Ascending aorta (tissue), 2 donors: ENCODE measurements around the gene SCMH1. TPM values are rescaled to one million over a fixed set of nuclear protein-coding genes. Genes with fewer than 3 reads are reported as not detected.

Experiments
- DNase-seq, 2 donors: peaks; one replicate each; pipeline ENCODE4 v3.0.0-alpha.2; 2019; ENCODE audit warnings: low spot score in 2 of 2
- H3K27ac ChIP-seq, 2 donors: fragments of 200-600 bp; sonication (generic); one replicate each; pipeline ENCODE4 v1.5.1; 2016 to 2017; ENCODE audit warnings: mild to moderate bottlenecking in 1 of 2
- H3K27me3 ChIP-seq: fragments of 200-600 bp; sonication (generic); one replicate; pipeline ENCODE4 v1.5.1; 2017
- H3K36me3 ChIP-seq, 2 donors: fragments of 200-600 bp; sonication (generic); one replicate each; pipeline ENCODE4 v1.5.1; 2016
- H3K4me1 ChIP-seq, 2 donors: fragments of 200-600 bp; sonication (generic); one replicate each; pipeline ENCODE4 v1.5.1; 2016 to 2017; ENCODE audit warnings: mild to moderate bottlenecking in 1 of 2
- H3K4me3 ChIP-seq, 2 donors: fragments of 200-600 bp; sonication (generic); one replicate each; pipeline ENCODE4 v1.5.1; 2016 to 2017; ENCODE audit warnings: mild to moderate bottlenecking in 1 of 2
- H3K9me3 ChIP-seq, 2 donors: fragments of 200-600 bp; sonication (generic); one replicate each; pipeline ENCODE4 v1.5.1; 2016
- intact Hi-C: fragments of 100-400 bp; cut with DNase I; formaldehyde crosslinking; loops from one replicate; pipeline ENCODE4 v1.15.1; 2023
- total RNA-seq: library from RNA; depleted of rRNA; stranded (reverse); fragments of >200 nt; gene quantifications from one replicate; pipeline ENCODE4 v1.1.0, GENCODE V29; 2016
- TF ChIP-seq, protein P1 (sequence below), 3 experiments: fragments of 200-600 bp in 2 of 3; fragments of 450-650 bp in 1 of 3; sonication (generic) in 2 of 3; IDR thresholded peaks; one replicate each; pipeline ENCODE4 v1.5.1; 2016 to 2019; ENCODE audit warnings: antibody characterized with exemption in 3 of 3, mild to moderate bottlenecking in 1 of 3, moderate library complexity in 1 of 3

SCMH1 gene
- total RNA-seq, 1 donor from 2014 or later: 55.9 TPM

GRCh38 chr1:41285818-41286217 is 43.7 kb upstream of the SCMH1 start:
- no peak for DNase-seq
- TF ChIP-seq, protein P1, sequence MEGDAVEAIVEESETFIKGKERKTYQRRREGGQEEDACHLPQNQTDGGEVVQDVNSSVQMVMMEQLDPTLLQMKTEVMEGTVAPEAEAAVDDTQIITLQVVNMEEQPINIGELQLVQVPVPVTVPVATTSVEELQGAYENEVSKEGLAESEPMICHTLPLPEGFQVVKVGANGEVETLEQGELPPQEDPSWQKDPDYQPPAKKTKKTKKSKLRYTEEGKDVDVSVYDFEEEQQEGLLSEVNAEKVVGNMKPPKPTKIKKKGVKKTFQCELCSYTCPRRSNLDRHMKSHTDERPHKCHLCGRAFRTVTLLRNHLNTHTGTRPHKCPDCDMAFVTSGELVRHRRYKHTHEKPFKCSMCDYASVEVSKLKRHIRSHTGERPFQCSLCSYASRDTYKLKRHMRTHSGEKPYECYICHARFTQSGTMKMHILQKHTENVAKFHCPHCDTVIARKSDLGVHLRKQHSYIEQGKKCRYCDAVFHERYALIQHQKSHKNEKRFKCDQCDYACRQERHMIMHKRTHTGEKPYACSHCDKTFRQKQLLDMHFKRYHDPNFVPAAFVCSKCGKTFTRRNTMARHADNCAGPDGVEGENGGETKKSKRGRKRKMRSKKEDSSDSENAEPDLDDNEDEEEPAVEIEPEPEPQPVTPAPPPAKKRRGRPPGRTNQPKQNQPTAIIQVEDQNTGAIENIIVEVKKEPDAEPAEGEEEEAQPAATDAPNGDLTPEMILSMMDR (IDR thresholded peaks at IDR 0.05): no peak
- intact Hi-C loops: no loop called here

GRCh38 chr1:41284121-41284520 is 42.0 kb upstream of the SCMH1 start:
- no peak overlapping the region for H3K4me3 ChIP-seq
- H3K27me3 ChIP-seq: no peaks in the 10 kb centered on the region
- H3K9me3 ChIP-seq: no peaks in the 10 kb centered on the region
- H3K36me3 ChIP-seq: no peaks in the 10 kb centered on the region
- H3K27ac ChIP-seq: no peak overlapping the region
- peaks cover 0 to 2% of the 10 kb centered on the region in 2 donors for H3K4me1 ChIP-seq
- TF ChIP-seq, protein P1 (IDR thresholded peaks at IDR 0.05): no peak
- intact Hi-C loops: loop anchor here (5.0 kb wide), 1 partner anchor 73 kb away; no protein-coding TSS in a partner anchor
- no peak for DNase-seq

More at GRCh38 chr1:41285818-41286217, 43.7 kb upstream of the SCMH1 start:
- H3K4me3 ChIP-seq: no peak overlapping the region
- peaks cover 0 to 2% of the 10 kb centered on the region in 2 donors for H3K4me1 ChIP-seq
- H3K27me3 ChIP-seq: no peaks in the 10 kb centered on the region
- H3K27ac ChIP-seq: no peak overlapping the region
- no peaks in the 10 kb centered on the region for H3K9me3 ChIP-seq
- H3K36me3 ChIP-seq: no peaks in the 10 kb centered on the region

DNA sequence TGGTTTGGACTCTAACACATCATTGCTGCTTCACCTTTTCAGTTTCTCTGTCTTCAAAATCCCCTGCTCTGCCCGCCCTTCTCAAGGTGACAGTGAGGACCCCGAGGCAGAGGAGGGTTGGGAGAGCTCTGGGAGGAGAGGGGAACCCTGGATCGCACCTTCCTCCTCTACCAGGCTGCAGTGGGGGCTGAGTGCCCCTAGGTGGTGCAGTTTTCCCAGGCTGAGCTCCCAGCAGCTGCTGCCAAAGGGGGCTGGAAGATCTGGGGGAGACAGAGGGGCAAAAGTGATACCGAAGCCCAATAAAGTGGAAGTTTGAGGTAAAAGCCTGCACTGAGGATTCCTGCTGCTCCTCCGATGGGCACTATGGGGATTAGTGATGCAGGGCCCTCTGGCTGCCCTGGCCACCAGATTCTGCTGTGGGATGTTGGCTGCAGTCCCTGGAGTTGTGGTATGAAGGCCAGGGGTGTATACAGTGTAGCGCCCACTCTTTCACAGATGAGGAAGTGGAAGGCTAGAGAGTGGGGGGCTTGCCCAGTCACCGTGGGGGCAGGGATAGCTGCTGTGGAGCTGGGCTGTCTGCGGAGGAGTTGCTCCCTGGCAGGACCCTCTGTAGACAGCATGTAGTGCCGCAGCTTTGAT is 40.7 kb upstream of the SCMH1 start:
- DNase-seq: no peak
- TF ChIP-seq, protein P1 (IDR thresholded peaks at IDR 0.05): peak; percentile 64 to 82 (median 81)
- H3K4me3 ChIP-seq: no peak overlapping the region
- intact Hi-C loops: loop anchor here (1.0 to 5.0 kb wide), 3 partner anchors 75 to 150 kb away; no protein-coding TSS in a partner anchor
- no peaks in the 10 kb centered on the region for H3K9me3 ChIP-seq
- peaks cover 0 to 2% of the 10 kb centered on the region in 2 donors for H3K4me1 ChIP-seq
- no peak overlapping the region for H3K27ac ChIP-seq
- H3K36me3 ChIP-seq: no peaks in the 10 kb centered on the region
- H3K27me3 ChIP-seq: no peaks in the 10 kb centered on the region

GRCh38 chr1:41281334-41281733 is 39.2 kb upstream of the SCMH1 start:
- intact Hi-C loops: loop anchor here (5.0 kb wide), 1 partner anchor 76 kb away; no protein-coding TSS in a partner anchor
- Histone ChIP-seq H3K9me3 (no peaks in the 10 kb centered on the region), H3K4me3 (no peak overlapping the region), H3K36me3 (no peaks in the 10 kb centered on the region), H3K27ac (no peak overlapping the region), H3K27me3 (no peaks in the 10 kb centered on the region), H3K4me1 (peaks cover 0 to 2% of the 10 kb centered on the region in 2 donors)
- TF ChIP-seq, protein P1 (IDR thresholded peaks at IDR 0.05): no peak
- DNase-seq: no peak

- no peak for DNase-seq
- TF ChIP-seq, protein P1 (IDR thresholded peaks at IDR 0.05): no peak
- Histone ChIP-seq H3K4me1 (peaks cover 0 to 2% of the 10 kb centered on the region in 2 donors), H3K9me3 (no peaks in the 10 kb centered on the region), H3K4me3 (no peak overlapping the region), H3K27ac (no peak overlapping the region), H3K27me3 (no peaks in the 10 kb centered on the region), H3K36me3 (no peaks in the 10 kb centered on the region)
- intact Hi-C loops: loop anchor here (5.0 kb wide), 1 partner anchor 77 kb away; no protein-coding TSS in a partner anchor
Observed at GRCh38 chr1:41280202-41281032, 38.3 kb upstream of the SCMH1 start.
